ENCODE measurements around the gene C10orf105. TPM values are rescaled to one million over a fixed set of nuclear protein-coding genes. Genes with fewer than 3 reads are reported as not detected.

Gene C10orf105
- polyA plus RNA-seq, 6 donors from 2014 or later: not detected

Other genes starting within 250 kb of the C10orf105 start
- gene VSIR, start 53.7 kb upstream of the C10orf105 start, polyA plus RNA-seq (ENCODE audit: low read depth in 6 of 6): 10 to 100 TPM; 59.8 to 84.3 (median 64.0) TPM
- gene PSAP, start 131.5 kb upstream of the C10orf105 start, polyA plus RNA-seq (ENCODE audit: low read depth in 6 of 6): 100 to 1,000 TPM; 476 to 761 (median 550) TPM
- gene CHST3, start 244.6 kb upstream of the C10orf105 start, polyA plus RNA-seq (ENCODE audit: low read depth in 6 of 6): not detected

Measured in naive B cell (primary cell).